NCI-H748 treated with DMSO at 0.1 percent for 48 hours (cell line): ENCODE data around the gene HABP2.

Source experiments
- DNase-seq: peaks from one replicate; lab custom pipeline; 2025; lab: John Stamatoyannopoulos, UW

HABP2 gene

GRCh38 chr10:113631684-113632367 is 79.0 kb downstream of the HABP2 start:
- no peak for DNase-seq
